ENCODE data around the gene DNAH14. TPM values are rescaled to one million over a fixed set of nuclear protein-coding genes. Genes with fewer than 3 reads are reported as not detected.

The DNAH14 gene
- total and polyA plus RNA-seq, 2 experiments from 2014 or later = 55.3 to 80.2 TPM

DNA sequence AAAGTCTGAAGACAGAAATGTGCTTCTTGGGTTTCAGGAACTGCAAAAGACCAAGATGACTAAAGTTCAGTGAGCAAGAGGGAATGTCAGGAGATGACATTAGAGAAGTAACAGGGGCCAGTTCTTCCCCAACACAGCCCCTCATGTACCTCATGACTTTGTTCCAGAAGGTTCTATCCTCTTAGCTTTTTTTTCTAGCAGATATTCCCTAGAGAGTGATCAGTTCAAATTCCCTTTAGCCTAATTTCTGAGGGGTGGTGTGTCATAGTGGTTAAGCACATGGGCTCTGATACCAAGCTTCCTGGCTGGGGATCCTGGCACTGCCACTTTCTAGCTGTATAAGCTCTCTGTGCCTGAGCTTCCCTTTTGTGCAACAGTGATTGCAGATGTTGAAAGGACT is 390.4 kb downstream of the DNAH14 start:
- Mint-ChIP-seq H3K4me3 (no peak overlapping the region), H3K9me3 (no peaks in the 10 kb centered on the region), H3K27me3 (ENCODE audit: insufficient read depth, low read depth, poor library complexity) (peaks cover 2% of the 10 kb centered on the region), H3K4me1 (peaks cover 5% of the 10 kb centered on the region; the same call in 1 of the 3 replicates), H3K36me3 (ENCODE audit: low read depth) (no peaks in the 10 kb centered on the region; the same call in 2 of the 3 replicates), H3K27ac (no peak overlapping the region)
- Histone ChIP-seq H2AFZ (no peak overlapping the region; the same call in 1 of the 2 replicates), H3K4me2 (no peak overlapping the region), H3K27me3 (ENCODE audit: insufficient read depth) (no peaks in the 10 kb centered on the region), H3K36me3 (ENCODE audit: insufficient read depth) (no peaks in the 10 kb centered on the region), H3K79me2 (replicated peaks; ENCODE audit: insufficient read depth) (no peaks in the 10 kb centered on the region), H3K4me1 (ENCODE audit: insufficient read depth) (no peaks in the 10 kb centered on the region), H3K9me2 (ENCODE audit: insufficient read depth) (no peaks in the 10 kb centered on the region), H4K20me1 (replicated peaks; ENCODE audit: insufficient read depth) (no peaks in the 10 kb centered on the region), H3F3A (replicated peaks; ENCODE audit: low read depth) (no peaks in the 10 kb centered on the region), H3K27ac (ENCODE audit: low read depth) (no peak overlapping the region), H3K4me3 (no peak overlapping the region)
- ATAC-seq = no peak
- TF ChIP-seq ZNF114 (CRISPR knock-in tag; IDR thresholded peaks at IDR 0.05) = no peak
- DNase-seq (ENCODE audit: low spot score) = no peak

DNA sequence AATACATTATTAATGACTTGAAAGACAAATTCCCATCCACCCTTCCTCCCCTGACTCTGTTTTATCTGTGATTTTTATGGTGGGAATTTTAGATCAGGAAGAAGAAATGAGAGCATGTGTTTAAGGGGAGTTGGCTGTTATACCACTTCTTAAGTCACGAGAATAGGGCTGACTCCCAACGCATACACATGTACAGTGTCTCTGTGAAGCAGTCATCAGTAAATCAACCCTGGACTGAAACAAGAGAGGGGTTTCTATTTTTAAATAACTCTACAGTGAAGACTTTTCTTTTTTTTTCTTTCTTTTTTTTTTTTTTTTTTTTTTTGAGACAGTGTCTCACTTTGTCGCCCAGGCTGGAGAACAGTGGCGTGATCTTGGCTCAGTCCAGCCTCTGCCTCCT is 392.3 kb downstream of the DNAH14 start:
- H3K9me3 Mint-ChIP-seq = no peaks in the 10 kb centered on the region
- ATAC-seq = no peak
- TF ChIP-seq, protein P1, sequence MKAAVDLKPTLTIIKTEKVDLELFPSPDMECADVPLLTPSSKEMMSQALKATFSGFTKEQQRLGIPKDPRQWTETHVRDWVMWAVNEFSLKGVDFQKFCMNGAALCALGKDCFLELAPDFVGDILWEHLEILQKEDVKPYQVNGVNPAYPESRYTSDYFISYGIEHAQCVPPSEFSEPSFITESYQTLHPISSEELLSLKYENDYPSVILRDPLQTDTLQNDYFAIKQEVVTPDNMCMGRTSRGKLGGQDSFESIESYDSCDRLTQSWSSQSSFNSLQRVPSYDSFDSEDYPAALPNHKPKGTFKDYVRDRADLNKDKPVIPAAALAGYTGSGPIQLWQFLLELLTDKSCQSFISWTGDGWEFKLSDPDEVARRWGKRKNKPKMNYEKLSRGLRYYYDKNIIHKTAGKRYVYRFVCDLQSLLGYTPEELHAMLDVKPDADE (IDR thresholded peaks at IDR 0.05) = no peak
- TF ChIP-seq CREB1 (CRISPR knock-in tag; IDR thresholded peaks at IDR 0.05; ENCODE audit: low read depth) (no peak), ZNF114 (CRISPR knock-in tag; IDR thresholded peaks at IDR 0.05) (no peak), POLR2AphosphoS5 (IDR thresholded peaks at IDR 0.05; ENCODE audit: low read depth) (no peak), NANOG (IDR thresholded peaks at IDR 0.05; ENCODE audit: borderline replicate concordance) (no peak), JUNB (IDR thresholded peaks at IDR 0.05; ENCODE audit: unreplicated experiment) (no peak), EZH2phosphoT487 (IDR thresholded peaks at IDR 0.05; ENCODE audit: unreplicated experiment) (no peak), STAT1 (IDR thresholded peaks at IDR 0.05; ENCODE audit: unreplicated experiment) (no peak), EZH2 (IDR thresholded peaks at IDR 0.05; ENCODE audit: low read depth, unreplicated experiment) (no peak)
- TF ChIP-seq, protein P2, sequence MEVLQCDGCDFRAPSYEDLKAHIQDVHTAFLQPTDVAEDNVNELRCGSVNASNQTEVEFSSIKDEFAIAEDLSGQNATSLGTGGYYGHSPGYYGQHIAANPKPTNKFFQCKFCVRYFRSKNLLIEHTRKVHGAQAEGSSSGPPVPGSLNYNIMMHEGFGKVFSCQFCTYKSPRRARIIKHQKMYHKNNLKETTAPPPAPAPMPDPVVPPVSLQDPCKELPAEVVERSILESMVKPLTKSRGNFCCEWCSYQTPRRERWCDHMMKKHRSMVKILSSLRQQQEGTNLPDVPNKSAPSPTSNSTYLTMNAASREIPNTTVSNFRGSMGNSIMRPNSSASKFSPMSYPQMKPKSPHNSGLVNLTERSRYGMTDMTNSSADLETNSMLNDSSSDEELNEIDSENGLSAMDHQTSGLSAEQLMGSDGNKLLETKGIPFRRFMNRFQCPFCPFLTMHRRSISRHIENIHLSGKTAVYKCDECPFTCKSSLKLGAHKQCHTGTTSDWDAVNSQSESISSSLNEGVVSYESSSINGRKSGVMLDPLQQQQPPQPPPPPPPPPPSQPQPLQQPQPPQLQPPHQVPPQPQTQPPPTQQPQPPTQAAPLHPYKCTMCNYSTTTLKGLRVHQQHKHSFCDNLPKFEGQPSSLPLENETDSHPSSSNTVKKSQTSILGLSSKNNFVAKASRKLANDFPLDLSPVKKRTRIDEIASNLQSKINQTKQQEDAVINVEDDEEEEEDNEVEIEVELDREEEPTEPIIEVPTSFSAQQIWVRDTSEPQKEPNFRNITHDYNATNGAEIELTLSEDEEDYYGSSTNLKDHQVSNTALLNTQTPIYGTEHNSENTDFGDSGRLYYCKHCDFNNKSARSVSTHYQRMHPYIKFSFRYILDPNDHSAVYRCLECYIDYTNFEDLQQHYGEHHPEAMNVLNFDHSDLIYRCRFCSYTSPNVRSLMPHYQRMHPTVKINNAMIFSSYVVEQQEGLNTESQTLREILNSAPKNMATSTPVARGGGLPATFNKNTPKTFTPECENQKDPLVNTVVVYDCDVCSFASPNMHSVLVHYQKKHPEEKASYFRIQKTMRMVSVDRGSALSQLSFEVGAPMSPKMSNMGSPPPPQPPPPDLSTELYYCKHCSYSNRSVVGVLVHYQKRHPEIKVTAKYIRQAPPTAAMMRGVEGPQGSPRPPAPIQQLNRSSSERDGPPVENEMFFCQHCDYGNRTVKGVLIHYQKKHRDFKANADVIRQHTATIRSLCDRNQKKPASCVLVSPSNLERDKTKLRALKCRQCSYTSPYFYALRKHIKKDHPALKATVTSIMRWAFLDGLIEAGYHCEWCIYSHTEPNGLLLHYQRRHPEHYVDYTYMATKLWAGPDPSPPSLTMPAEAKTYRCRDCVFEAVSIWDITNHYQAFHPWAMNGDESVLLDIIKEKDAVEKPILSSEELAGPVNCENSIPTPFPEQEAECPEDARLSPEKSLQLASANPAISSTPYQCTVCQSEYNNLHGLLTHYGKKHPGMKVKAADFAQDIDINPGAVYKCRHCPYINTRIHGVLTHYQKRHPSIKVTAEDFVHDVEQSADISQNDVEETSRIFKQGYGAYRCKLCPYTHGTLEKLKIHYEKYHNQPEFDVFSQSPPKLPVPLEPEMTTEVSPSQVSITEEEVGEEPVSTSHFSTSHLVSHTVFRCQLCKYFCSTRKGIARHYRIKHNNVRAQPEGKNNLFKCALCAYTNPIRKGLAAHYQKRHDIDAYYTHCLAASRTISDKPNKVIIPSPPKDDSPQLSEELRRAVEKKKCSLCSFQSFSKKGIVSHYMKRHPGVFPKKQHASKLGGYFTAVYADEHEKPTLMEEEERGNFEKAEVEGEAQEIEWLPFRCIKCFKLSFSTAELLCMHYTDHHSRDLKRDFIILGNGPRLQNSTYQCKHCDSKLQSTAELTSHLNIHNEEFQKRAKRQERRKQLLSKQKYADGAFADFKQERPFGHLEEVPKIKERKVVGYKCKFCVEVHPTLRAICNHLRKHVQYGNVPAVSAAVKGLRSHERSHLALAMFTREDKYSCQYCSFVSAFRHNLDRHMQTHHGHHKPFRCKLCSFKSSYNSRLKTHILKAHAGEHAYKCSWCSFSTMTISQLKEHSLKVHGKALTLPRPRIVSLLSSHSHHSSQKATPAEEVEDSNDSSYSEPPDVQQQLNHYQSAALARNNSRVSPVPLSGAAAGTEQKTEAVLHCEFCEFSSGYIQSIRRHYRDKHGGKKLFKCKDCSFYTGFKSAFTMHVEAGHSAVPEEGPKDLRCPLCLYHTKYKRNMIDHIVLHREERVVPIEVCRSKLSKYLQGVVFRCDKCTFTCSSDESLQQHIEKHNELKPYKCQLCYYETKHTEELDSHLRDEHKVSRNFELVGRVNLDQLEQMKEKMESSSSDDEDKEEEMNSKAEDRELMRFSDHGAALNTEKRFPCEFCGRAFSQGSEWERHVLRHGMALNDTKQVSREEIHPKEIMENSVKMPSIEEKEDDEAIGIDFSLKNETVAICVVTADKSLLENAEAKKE (CRISPR knock-in tag; IDR thresholded peaks at IDR 0.05) = no peak
- TF ChIP-seq, protein P3, sequence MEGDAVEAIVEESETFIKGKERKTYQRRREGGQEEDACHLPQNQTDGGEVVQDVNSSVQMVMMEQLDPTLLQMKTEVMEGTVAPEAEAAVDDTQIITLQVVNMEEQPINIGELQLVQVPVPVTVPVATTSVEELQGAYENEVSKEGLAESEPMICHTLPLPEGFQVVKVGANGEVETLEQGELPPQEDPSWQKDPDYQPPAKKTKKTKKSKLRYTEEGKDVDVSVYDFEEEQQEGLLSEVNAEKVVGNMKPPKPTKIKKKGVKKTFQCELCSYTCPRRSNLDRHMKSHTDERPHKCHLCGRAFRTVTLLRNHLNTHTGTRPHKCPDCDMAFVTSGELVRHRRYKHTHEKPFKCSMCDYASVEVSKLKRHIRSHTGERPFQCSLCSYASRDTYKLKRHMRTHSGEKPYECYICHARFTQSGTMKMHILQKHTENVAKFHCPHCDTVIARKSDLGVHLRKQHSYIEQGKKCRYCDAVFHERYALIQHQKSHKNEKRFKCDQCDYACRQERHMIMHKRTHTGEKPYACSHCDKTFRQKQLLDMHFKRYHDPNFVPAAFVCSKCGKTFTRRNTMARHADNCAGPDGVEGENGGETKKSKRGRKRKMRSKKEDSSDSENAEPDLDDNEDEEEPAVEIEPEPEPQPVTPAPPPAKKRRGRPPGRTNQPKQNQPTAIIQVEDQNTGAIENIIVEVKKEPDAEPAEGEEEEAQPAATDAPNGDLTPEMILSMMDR (conservative IDR thresholded peaks at IDR 0.05; ENCODE audit: low read depth in 2 of 2) = no peak

More for the DNA sequence above, 392.3 kb downstream of the DNAH14 start:
- Mint-ChIP-seq H3K4me3 (no peak overlapping the region), H3K36me3 (ENCODE audit: low read depth) (no peaks in the 10 kb centered on the region), H3K27ac (no peak overlapping the region), H3K4me1 (0 out of 3 replicates have a peak, but pooled peaks cover 2% of the 10 kb centered on the region), H3K27me3 (ENCODE audit: insufficient read depth, low read depth, poor library complexity) (no peaks in the 10 kb centered on the region)
- Histone ChIP-seq H3K27ac (ENCODE audit: low read depth) (no peak overlapping the region), H3K4me3 (no peak overlapping the region), H3K36me3 (ENCODE audit: insufficient read depth) (no peaks in the 10 kb centered on the region), H3K4me1 (ENCODE audit: insufficient read depth) (no peaks in the 10 kb centered on the region), H3K4me2 (no peak overlapping the region), H3F3A (replicated peaks; ENCODE audit: low read depth) (no peaks in the 10 kb centered on the region), H3K9me2 (ENCODE audit: insufficient read depth) (no peaks in the 10 kb centered on the region), H4K20me1 (replicated peaks; ENCODE audit: insufficient read depth) (no peaks in the 10 kb centered on the region), H2AFZ (no peak overlapping the region), H3K27me3 (ENCODE audit: insufficient read depth) (no peaks in the 10 kb centered on the region), H3K79me2 (replicated peaks; ENCODE audit: insufficient read depth) (no peaks in the 10 kb centered on the region)
- no peak for DNase-seq (ENCODE audit: low spot score)

Data from GM23338 (cell line).